Neural progenitor cell (in vitro differentiated cells): ENCODE results near the gene SERPINI1. TPM values are rescaled to one million over a fixed set of nuclear protein-coding genes. Genes with fewer than 3 reads are reported as not detected.
"Not testable (repeated sequence)": the region's sequence is repeated elsewhere in the genome, so short reads cannot be mapped to it uniquely, and the experiment has no call there.

Experiments used
- DNase-seq: peaks from one replicate; pipeline ENCODE4 v3.0.0-alpha.2; 2016; ENCODE audit warnings: low spot score
- H2AFZ ChIP-seq: fragments of 200-600 bp; sonication (generic); replicated peaks from 2 replicates; pipeline ENCODE4 v1.6.1; 2016; ENCODE audit warnings: antibody characterized with exemption
- H3F3A ChIP-seq: fragments of 200-600 bp; sonication (generic); 2 replicates; pipeline ENCODE4 v1.6.1; 2016; ENCODE audit warnings: antibody characterized with exemption, low read depth
- H3K27ac ChIP-seq: fragments of 200-600 bp; sonication (generic); 2 replicates; pipeline ENCODE4 v1.5.1; 2016; ENCODE audit warnings: mild to moderate bottlenecking
- H3K27me3 ChIP-seq: fragments of 200-600 bp; sonication (generic); 2 replicates; pipeline ENCODE4 v1.6.1; 2016; ENCODE audit warnings: mild to moderate bottlenecking, moderate library complexity
- H3K36me3 ChIP-seq: fragments of 200-600 bp; sonication (generic); 2 replicates; pipeline ENCODE4 v1.5.1; 2016
- H3K4me1 ChIP-seq: fragments of 200-600 bp; sonication (generic); 2 replicates; pipeline ENCODE4 v1.6.1; 2016; ENCODE audit warnings: mixed run types
- H3K4me2 ChIP-seq: fragments of 200-600 bp; sonication (generic); 2 replicates; pipeline ENCODE4 v1.6.1; 2016
- H3K4me3 ChIP-seq: fragments of 200-600 bp; sonication (generic); 2 replicates; pipeline ENCODE4 v1.5.1; 2016
- H3K79me2 ChIP-seq: fragments of 200-600 bp; sonication (generic); 2 replicates; pipeline ENCODE4 v1.6.1; 2016; ENCODE audit warnings: low read depth
- H3K9ac ChIP-seq: fragments of 200-600 bp; sonication (generic); 2 replicates; pipeline ENCODE4 v1.6.1; 2016
- H3K9me3 ChIP-seq: fragments of 200-600 bp; sonication (generic); 2 replicates; pipeline ENCODE4 v1.5.1; 2016; ENCODE audit warnings: low read depth
- H4K20me1 ChIP-seq: fragments of 200-600 bp; sonication (generic); 2 replicates; pipeline ENCODE4 v1.6.1; 2016; ENCODE audit warnings: low read depth
- H3K27ac Mint-ChIP-seq: 3 replicates; pipeline ENCODE4 v1.8.0; 2021; ENCODE audit warnings: mixed read lengths
- H3K27me3 Mint-ChIP-seq: 2 replicates; pipeline ENCODE4 v1.8.0; 2022; ENCODE audit warnings: low read depth, mild to moderate bottlenecking, inconsistent platforms, moderate library complexity, mixed read lengths; ENCODE audit not compliant: insufficient read depth
- H3K36me3 Mint-ChIP-seq: 3 replicates; pipeline ENCODE4 v1.8.0; 2021; ENCODE audit warnings: mixed read lengths
- H3K4me1 Mint-ChIP-seq: 3 replicates; pipeline ENCODE4 v1.8.0; 2021; ENCODE audit warnings: mixed read lengths
- H3K4me3 Mint-ChIP-seq: 3 replicates; pipeline ENCODE4 v1.8.0; 2021; ENCODE audit warnings: mild to moderate bottlenecking, moderate library complexity, mixed read lengths
- H3K9me3 Mint-ChIP-seq: 3 replicates; pipeline ENCODE4 v1.8.0; 2020; ENCODE audit warnings: mixed read lengths
- CTCF ChIP-seq: fragments of 200-600 bp; sonication (generic); IDR thresholded peaks from 2 replicates; pipeline ENCODE4 v1.5.1; 2017; ENCODE audit warnings: antibody characterized with exemption, mild to moderate bottlenecking
- EZH2 ChIP-seq: fragments of 200-600 bp; sonication (generic); IDR thresholded peaks from 2 replicates; pipeline ENCODE4 v1.6.1; 2017; ENCODE audit warnings: antibody characterized with exemption, mild to moderate bottlenecking, moderate library complexity
- EZH2phosphoT487 ChIP-seq: fragments of 200-600 bp; sonication (generic); IDR thresholded peaks from 2 replicates; pipeline ENCODE4 v1.6.1; 2017; ENCODE audit warnings: antibody characterized with exemption
- total RNA-seq: library from RNA; depleted of rRNA; stranded (reverse); fragments of >200 nt; gene quantifications from 2 replicates; pipeline ENCODE4 v1.2.3, GENCODE V29; 2015; ENCODE audit warnings: low replicate concordance

The SERPINI1 gene
- total RNA-seq, 1 donor from 2014 or later = 8.9 TPM

DNA sequence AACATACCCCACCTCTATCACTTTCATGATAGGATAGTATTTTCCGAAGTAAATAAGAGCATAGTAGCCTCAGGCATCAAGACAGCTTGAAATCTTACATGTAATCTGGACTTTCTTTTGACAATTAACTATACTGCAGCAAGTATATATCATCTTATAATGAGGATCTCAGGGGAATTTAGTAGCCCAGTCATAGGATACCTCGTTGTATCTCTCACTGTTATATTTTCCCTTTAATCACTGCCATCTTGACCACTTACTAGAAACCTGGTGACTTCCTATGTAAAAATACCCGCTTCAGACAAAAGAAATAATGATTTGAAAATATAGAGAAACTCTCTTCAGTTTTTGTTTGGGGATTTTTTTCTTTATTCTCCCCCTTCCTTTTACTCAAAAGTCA, 88.2 kb downstream of the SERPINI1 start:
- no peaks in the 10 kb centered on the region for H3K9me3 ChIP-seq
- peaks cover 3% of the 10 kb centered on the region for H3K4me1 Mint-ChIP-seq
- peaks cover 5% of the 10 kb centered on the region for H3K4me1 ChIP-seq
- no peaks in the 10 kb centered on the region for H3K27me3 ChIP-seq
- no peak overlapping the region for H3K4me3 Mint-ChIP-seq
- H3K79me2 ChIP-seq = no peaks in the 10 kb centered on the region
- no peak for TF ChIP-seq EZH2
- no peak for TF ChIP-seq CTCF
- no peak for TF ChIP-seq EZH2phosphoT487
- H2AFZ ChIP-seq = no peak overlapping the region
- no peaks in the 10 kb centered on the region for H3K9me3 Mint-ChIP-seq
- no peaks in the 10 kb centered on the region for H3K36me3 ChIP-seq
- no peaks in the 10 kb centered on the region for H3K36me3 Mint-ChIP-seq
- no peaks in the 10 kb centered on the region for H3K27me3 Mint-ChIP-seq
- H3K9ac ChIP-seq = no peak overlapping the region
- no peak overlapping the region for H3K4me3 ChIP-seq
- H3K27ac Mint-ChIP-seq = no peak overlapping the region
- H3F3A ChIP-seq = no peaks in the 10 kb centered on the region
- DNase-seq = no peak
- H4K20me1 ChIP-seq = no peaks in the 10 kb centered on the region
- H3K27ac ChIP-seq = no peak overlapping the region
- H3K4me2 ChIP-seq = no peak overlapping the region

GRCh38 chr3:167827588-167827987, 92.1 kb downstream of the SERPINI1 start:
- not testable (repeated sequence) for H3F3A ChIP-seq, DNase-seq, H3K27me3 Mint-ChIP-seq, H3K4me1 ChIP-seq, H3K9ac ChIP-seq, H3K4me1 Mint-ChIP-seq, H3K36me3 ChIP-seq, H2AFZ ChIP-seq, H3K79me2 ChIP-seq, H4K20me1 ChIP-seq, H3K27me3 ChIP-seq, H3K9me3 Mint-ChIP-seq, H3K9me3 ChIP-seq, H3K4me3 Mint-ChIP-seq, H3K4me3 ChIP-seq, H3K36me3 Mint-ChIP-seq, H3K27ac Mint-ChIP-seq, H3K27ac ChIP-seq, H3K4me2 ChIP-seq

- Histone ChIP-seq H3K4me1 (no peaks in the 10 kb centered on the region), H3K79me2 (no peaks in the 10 kb centered on the region), H4K20me1 (no peaks in the 10 kb centered on the region), H3K27ac (no peak overlapping the region), H3F3A (no peaks in the 10 kb centered on the region), H3K4me3 (no peak overlapping the region), H3K4me2 (no peak overlapping the region), H3K27me3 (no peaks in the 10 kb centered on the region), H3K9ac (no peak overlapping the region), H3K9me3 (no peaks in the 10 kb centered on the region), H3K36me3 (no peaks in the 10 kb centered on the region), H2AFZ (no peak overlapping the region)
- TF ChIP-seq EZH2phosphoT487 = no peak
- TF ChIP-seq EZH2 = no peak
- no peak for TF ChIP-seq CTCF
- Mint-ChIP-seq H3K27ac (no peak overlapping the region), H3K27me3 (no peaks in the 10 kb centered on the region), H3K4me1 (no peaks in the 10 kb centered on the region), H3K9me3 (no peaks in the 10 kb centered on the region), H3K36me3 (no peaks in the 10 kb centered on the region), H3K4me3 (no peak overlapping the region)
- DNase-seq = no peak
Measured at GRCh38 chr3:167829071-167829470, 93.5 kb downstream of the SERPINI1 start.

DNA sequence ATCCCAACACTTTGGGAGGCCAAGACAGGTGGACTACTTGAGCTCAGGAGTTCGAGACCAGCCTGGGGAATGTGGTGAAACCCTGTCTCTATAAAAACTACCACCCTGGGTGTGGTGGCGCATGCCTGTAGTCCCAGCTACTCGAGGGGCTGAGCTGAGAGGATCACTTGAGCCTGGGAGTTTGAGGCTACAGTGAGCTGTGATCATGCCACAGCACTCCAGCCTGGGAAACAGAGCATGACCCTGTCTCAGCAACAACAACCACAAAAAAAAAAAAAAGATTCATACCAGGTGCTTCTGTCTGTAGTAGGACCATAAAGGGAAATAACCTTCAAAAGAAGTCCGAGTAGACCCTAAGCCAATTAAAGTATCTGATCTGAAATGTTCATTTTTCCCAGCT, 94.5 kb downstream of the SERPINI1 start:
- Mint-ChIP-seq H3K4me3 (no peak overlapping the region), H3K36me3 (no peaks in the 10 kb centered on the region), H3K4me1 (no peaks in the 10 kb centered on the region), H3K9me3 (no peaks in the 10 kb centered on the region), H3K27ac (no peak overlapping the region), H3K27me3 (no peaks in the 10 kb centered on the region)
- no peak overlapping the region for H3K4me2 ChIP-seq
- no peaks in the 10 kb centered on the region for H3K79me2 ChIP-seq
- H3K27me3 ChIP-seq = no peaks in the 10 kb centered on the region
- H2AFZ ChIP-seq = no peak overlapping the region
- TF ChIP-seq EZH2phosphoT487 (no peak), EZH2 (no peak)
- H3K9me3 ChIP-seq = no peaks in the 10 kb centered on the region
- H3K4me3 ChIP-seq = no peak overlapping the region
- H3K4me1 ChIP-seq = no peaks in the 10 kb centered on the region
- no peak overlapping the region for H3K27ac ChIP-seq
- no peaks in the 10 kb centered on the region for H3K36me3 ChIP-seq
- no peaks in the 10 kb centered on the region for H4K20me1 ChIP-seq
- H3K9ac ChIP-seq = no peak overlapping the region
- DNase-seq = no peak
- H3F3A ChIP-seq = no peaks in the 10 kb centered on the region
